GM12892 (cell line): ENCODE measurements around the gene NAALADL2.

Experiments used
- POLR2A ChIP-seq: IDR thresholded peaks from 2 replicates; pipeline ENCODE4 v1.6.1; 2011; ENCODE audit warnings: low read depth, low read length, control low read depth
- POLR2AphosphoS5 ChIP-seq: IDR thresholded peaks from 2 replicates; pipeline ENCODE4 v1.6.1; 2011; ENCODE audit warnings: low read depth, low read length, control low read depth

- no peak for TF ChIP-seq POLR2AphosphoS5
- TF ChIP-seq POLR2A, result no peak
Observed at GRCh38 chr3:175404621-175405020, 545.5 kb downstream of the NAALADL2 start.
